Neural crest cell (in vitro differentiated cells): ENCODE data around the gene ZNF423. TPM values are rescaled to one million over a fixed set of nuclear protein-coding genes. Genes with fewer than 3 reads are reported as not detected.

Experiments used
- DNase-seq: peaks from one replicate; pipeline ENCODE4 v3.0.0; 2021; ENCODE audit warnings: low read depth, mixed read lengths, low spot score
- H3K27ac Mint-ChIP-seq: one replicate; pipeline ENCODE4 v1.8.0; 2021; ENCODE audit warnings: mild to moderate bottlenecking, mixed read lengths; ENCODE audit not compliant: unreplicated experiment
- H3K27me3 Mint-ChIP-seq: 2 replicates; pipeline ENCODE4 v1.8.0; 2021; ENCODE audit warnings: low read depth, mild to moderate bottlenecking, mixed read lengths
- H3K36me3 Mint-ChIP-seq: 2 replicates; pipeline ENCODE4 v1.8.0; 2021; ENCODE audit warnings: low read depth, mild to moderate bottlenecking, mixed read lengths
- H3K4me1 Mint-ChIP-seq: 2 replicates; pipeline ENCODE4 v1.8.0; 2021; ENCODE audit warnings: mixed read lengths
- H3K4me3 Mint-ChIP-seq: one replicate; pipeline ENCODE4 v1.8.0; 2021; ENCODE audit warnings: mild to moderate bottlenecking, mixed read lengths
- H3K9me3 Mint-ChIP-seq: 2 replicates; pipeline ENCODE4 v1.8.0; 2021; ENCODE audit warnings: mixed read lengths
- CTCF ChIP-seq: fragments of 200-600 bp; sonication (generic); conservative IDR thresholded peaks from 2 replicates; pipeline ENCODE4 v1.5.0; 2021; ENCODE audit warnings: antibody characterized with exemption, mild to moderate bottlenecking
- total RNA-seq: library from RNA; stranded (reverse); gene quantifications from 2 replicates; pipeline ENCODE4 v1.2.1, GENCODE V29; 2021

Gene ZNF423
- total RNA-seq, 1 donor from 2014 or later: 55.4 TPM

- Mint-ChIP-seq H3K9me3 (peaks cover 3% of the 10 kb centered on the region), H3K4me3 (no peak overlapping the region), H3K36me3 (peaks cover 5% of the 10 kb centered on the region), H3K27me3 (no peaks in the 10 kb centered on the region), H3K4me1 (no peaks in the 10 kb centered on the region), H3K27ac (no peak overlapping the region)
- no peak for DNase-seq
- TF ChIP-seq CTCF: no peak
Measured at GRCh38 chr16:49560004-49560830, 295.7 kb downstream of the ZNF423 start.

DNA sequence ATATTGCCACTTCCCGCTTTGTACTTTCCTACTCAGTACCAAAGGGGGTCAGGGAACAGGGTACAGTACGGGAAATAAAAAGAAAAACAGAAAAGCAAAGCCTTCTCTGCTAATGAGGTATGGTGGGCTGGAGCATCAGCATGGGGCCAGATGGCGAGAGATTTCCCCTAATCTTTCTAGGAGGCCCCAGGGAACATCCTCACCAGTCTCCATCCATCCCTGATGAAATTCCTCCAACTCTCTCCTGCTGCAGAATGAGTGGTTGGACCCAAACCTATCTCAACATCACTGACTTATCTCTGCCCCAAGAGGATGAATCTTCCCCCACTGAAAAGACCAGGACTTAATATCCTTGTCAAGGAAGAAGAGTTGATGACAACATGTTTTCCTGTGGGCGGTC, 296.7 kb downstream of the ZNF423 start:
- no peak overlapping the region for H3K27ac Mint-ChIP-seq
- TF ChIP-seq CTCF: no peak
- no peaks in the 10 kb centered on the region for H3K4me1 Mint-ChIP-seq
- peaks cover 3% of the 10 kb centered on the region for H3K36me3 Mint-ChIP-seq
- no peak for DNase-seq
- peaks cover 3% of the 10 kb centered on the region for H3K9me3 Mint-ChIP-seq
- H3K4me3 Mint-ChIP-seq: no peak overlapping the region
- H3K27me3 Mint-ChIP-seq: no peaks in the 10 kb centered on the region

DNA sequence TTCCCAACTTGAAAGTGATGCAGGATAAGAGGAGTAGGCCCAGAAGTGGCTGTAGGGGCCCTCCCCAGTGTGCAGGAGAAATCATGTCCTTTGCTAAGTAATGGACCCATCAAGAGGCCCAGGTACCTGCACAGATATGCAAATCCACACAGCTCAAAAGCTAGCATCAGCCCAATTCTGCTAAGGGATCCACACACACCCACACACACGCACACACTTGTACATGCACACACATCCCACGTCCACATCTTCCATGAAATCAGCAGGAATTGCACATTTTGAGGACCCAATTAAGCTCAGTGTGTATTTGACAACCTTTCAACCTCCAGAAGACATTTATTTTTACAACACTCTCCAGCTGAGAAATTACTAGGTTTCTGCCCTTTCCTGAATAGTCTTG, 297.5 kb downstream of the ZNF423 start:
- H3K4me1 Mint-ChIP-seq: no peaks in the 10 kb centered on the region
- H3K27ac Mint-ChIP-seq: no peak overlapping the region
- H3K4me3 Mint-ChIP-seq: no peak overlapping the region
- H3K27me3 Mint-ChIP-seq: no peaks in the 10 kb centered on the region
- peaks cover 3% of the 10 kb centered on the region for H3K36me3 Mint-ChIP-seq
- H3K9me3 Mint-ChIP-seq: no peaks in the 10 kb centered on the region
- no peak for DNase-seq
- TF ChIP-seq CTCF: no peak

DNA sequence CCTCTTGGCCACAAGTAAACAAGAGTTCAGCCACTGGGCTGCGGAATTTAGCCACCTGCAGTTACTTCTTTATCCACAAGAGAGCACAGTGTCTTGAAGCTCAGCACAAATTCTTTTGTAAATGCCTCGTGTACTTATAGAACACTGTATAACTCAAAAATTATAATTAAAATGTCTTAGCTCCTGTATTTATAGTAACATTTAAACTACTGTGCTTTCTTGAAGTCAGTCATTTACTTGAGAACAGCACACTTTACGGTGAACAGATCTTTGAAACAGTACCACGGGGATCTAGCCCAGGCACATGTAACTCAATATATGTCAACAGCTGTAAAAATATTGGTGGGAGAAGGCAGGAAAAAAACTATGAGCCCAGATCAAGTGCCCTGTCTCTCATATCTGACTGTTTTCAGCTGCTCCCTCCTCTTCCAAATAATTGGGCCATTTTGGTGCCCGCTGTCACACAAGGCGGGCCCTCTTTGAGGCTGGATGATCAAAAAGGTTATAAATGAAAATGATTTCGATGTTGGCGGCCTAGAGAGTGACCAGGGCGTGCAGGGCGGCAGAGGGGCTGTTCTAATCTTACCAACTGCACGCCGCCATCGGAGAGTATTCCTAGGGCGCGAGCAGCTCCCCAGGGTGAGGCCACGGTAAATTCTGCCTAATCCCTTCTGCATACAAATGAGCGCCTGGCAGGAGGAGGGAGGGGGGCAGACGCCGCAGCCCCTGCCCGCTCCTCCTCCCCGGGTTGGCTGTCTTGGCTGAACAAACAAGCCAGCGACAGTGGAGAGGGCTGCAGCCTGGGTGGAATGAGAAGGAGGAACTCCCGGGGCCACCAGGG, 299.1 kb downstream of the ZNF423 start:
- H3K27ac Mint-ChIP-seq: no peak overlapping the region

GRCh38 chr16:49556249-49556605, 299.7 kb downstream of the ZNF423 start:
- Mint-ChIP-seq H3K27ac (no peak overlapping the region), H3K9me3 (no peaks in the 10 kb centered on the region), H3K36me3 (no peaks in the 10 kb centered on the region), H3K4me1 (peaks cover 13% of the 10 kb centered on the region), H3K27me3 (no peaks in the 10 kb centered on the region), H3K4me3 (no peak overlapping the region)
- no peak for DNase-seq
- no peak for TF ChIP-seq CTCF

More for the DNA sequence above, 299.1 kb downstream of the ZNF423 start:
- DNase-seq: peak; percentile 34
- Mint-ChIP-seq H3K36me3 (no peaks in the 10 kb centered on the region), H3K9me3 (no peaks in the 10 kb centered on the region), H3K4me1 (peaks cover 7% of the 10 kb centered on the region), H3K27me3 (no peaks in the 10 kb centered on the region), H3K4me3 (peak overlapping the region; percentile 29)
- TF ChIP-seq CTCF: peak; percentile 75
